Stimulated activated CD4-positive, alpha-beta T cell treated with anti-CD3 and anti-CD28 coated beads, TNF-alpha, amount 100 ng/mL, for 24 hours (primary cell): ENCODE results near the gene RCAN3.

Experiments
- DNase-seq, 3 experiments: peaks; one replicate each; pipeline ENCODE4 v3.0.0-alpha.2; 2020; ENCODE audit warnings: low read depth in 3 of 3

RCAN3 gene

GRCh38 chr1:24551290-24551959, 48.8 kb downstream of the RCAN3 start:
- no peak for DNase-seq

- no peak for DNase-seq
Measured at GRCh38 chr1:24551960-24552571, 49.4 kb downstream of the RCAN3 start.

- DNase-seq = no peak
Measured at GRCh38 chr1:24553931-24554330, 51.3 kb downstream of the RCAN3 start.

- no peak for DNase-seq
Measured at GRCh38 chr1:24554714-24555113, 52.1 kb downstream of the RCAN3 start.

- DNase-seq = peak in 1 of 3 experiments; percentile 37
Measured at GRCh38 chr1:24555591-24556413, 53.2 kb downstream of the RCAN3 start, which contains the start of gene NCMAP. TSS of gene NCMAP (plus strand) at chr1:24556087. CDS start at chr1:24595431, 39,344 bp downstream.

GRCh38 chr1:24556414-24556795, 53.8 kb downstream of the RCAN3 start:
- no peak for DNase-seq

GRCh38 chr1:24557220-24557619, 54.6 kb downstream of the RCAN3 start:
- DNase-seq = no peak

- no peak for DNase-seq
Measured at GRCh38 chr1:24557711-24558131, 55.1 kb downstream of the RCAN3 start.

- DNase-seq = no peak
Measured at GRCh38 chr1:24558455-24558854, 55.8 kb downstream of the RCAN3 start.

GRCh38 chr1:24558902-24559791, 56.5 kb downstream of the RCAN3 start:
- DNase-seq = no peak

GRCh38 chr1:24560361-24560760, 57.7 kb downstream of the RCAN3 start:
- no peak for DNase-seq

GRCh38 chr1:24562625-24563024, 60.0 kb downstream of the RCAN3 start:
- no peak for DNase-seq

GRCh38 chr1:24564695-24565094, 62.1 kb downstream of the RCAN3 start:
- no peak for DNase-seq

- DNase-seq = no peak
Measured at GRCh38 chr1:24566236-24566867, 63.7 kb downstream of the RCAN3 start.

GRCh38 chr1:24567792-24568388, 65.3 kb downstream of the RCAN3 start:
- no peak for DNase-seq

GRCh38 chr1:24568475-24568874, 65.8 kb downstream of the RCAN3 start:
- no peak for DNase-seq

- no peak for DNase-seq
Measured at GRCh38 chr1:24570265-24571125, 67.9 kb downstream of the RCAN3 start.

- DNase-seq = no peak
Measured at GRCh38 chr1:24572301-24572700, 69.7 kb downstream of the RCAN3 start.

- DNase-seq = no peak
Measured at GRCh38 chr1:24575905-24576587, 73.4 kb downstream of the RCAN3 start.
